Glomerular endothelial cell (primary cell): ENCODE results near the gene MCTP2. TPM values are rescaled to one million over a fixed set of nuclear protein-coding genes. Genes with fewer than 3 reads are reported as not detected.
"Not testable (repeated sequence)": the region's sequence is repeated elsewhere in the genome, so short reads cannot be mapped to it uniquely, and the experiment has no call there.

Experiments
- DNase-seq: peaks from one replicate; pipeline ENCODE4 v3.0.0-alpha.2; 2011; ENCODE audit warnings: low read depth, low spot score; ENCODE audit errors: extremely low read depth
- total RNA-seq: library from RNA; depleted of rRNA; stranded (reverse); fragments of >200 nt; gene quantifications from 2 replicates; pipeline ENCODE4 v1.2.3, GENCODE V29; 2015

MCTP2 gene
- total RNA-seq, 1 donor from 2014 or later = 1.2 TPM

GRCh38 chr15:94235646-94236045, 4.3 kb downstream of the MCTP2 start:
- no peak for DNase-seq

GRCh38 chr15:94236608-94237007, 5.2 kb downstream of the MCTP2 start:
- DNase-seq = no peak

GRCh38 chr15:94237903-94238302, 6.5 kb downstream of the MCTP2 start:
- DNase-seq = no peak

- no peak for DNase-seq
These were observed 7.3 kb downstream of the MCTP2 start for GRCh38 chr15:94238539-94239118.

GRCh38 chr15:94239474-94239873, 8.1 kb downstream of the MCTP2 start:
- no peak for DNase-seq

GRCh38 chr15:94240480-94240879, 9.1 kb downstream of the MCTP2 start:
- no peak for DNase-seq

- no peak for DNase-seq
These were observed 10.9 kb downstream of the MCTP2 start for GRCh38 chr15:94242257-94242656.

- DNase-seq = not testable (repeated sequence)
These were observed 11.6 kb downstream of the MCTP2 start for GRCh38 chr15:94243003-94243402.

- no peak for DNase-seq
These were observed 12.1 kb downstream of the MCTP2 start for GRCh38 chr15:94243418-94243817.

- DNase-seq = no peak
These were observed 14.7 kb downstream of the MCTP2 start for GRCh38 chr15:94246016-94246415.

GRCh38 chr15:94247789-94248638, 16.7 kb downstream of the MCTP2 start:
- no peak for DNase-seq

GRCh38 chr15:94250801-94251200, 19.4 kb downstream of the MCTP2 start:
- no peak for DNase-seq

GRCh38 chr15:94252223-94252766, 20.9 kb downstream of the MCTP2 start:
- no peak for DNase-seq

GRCh38 chr15:94252906-94253491, 21.6 kb downstream of the MCTP2 start:
- DNase-seq = no peak

- DNase-seq = no peak
These were observed 22.4 kb downstream of the MCTP2 start for GRCh38 chr15:94253742-94254141.

GRCh38 chr15:94255540-94255939, 24.2 kb downstream of the MCTP2 start:
- DNase-seq = no peak

GRCh38 chr15:94256511-94256910, 25.1 kb downstream of the MCTP2 start:
- DNase-seq = no peak

- not testable (repeated sequence) for DNase-seq
These were observed 26.4 kb downstream of the MCTP2 start for GRCh38 chr15:94257776-94258175.

GRCh38 chr15:94258246-94258645, 26.9 kb downstream of the MCTP2 start:
- DNase-seq = no peak

GRCh38 chr15:94259121-94259751, 27.9 kb downstream of the MCTP2 start:
- DNase-seq = no peak

- no peak for DNase-seq
These were observed 28.5 kb downstream of the MCTP2 start for GRCh38 chr15:94259863-94260262.
